Transverse colon (tissue), 3 donors: Measurements from ENCODE around the gene RAD17.

Experiments
- CTCF ChIP-seq, 5 experiments: fragments of 200-600 bp in 3 of 5; fragments of 450-650 bp in 2 of 5; sonication (generic) in 3 of 5; IDR thresholded peaks; 1 replicate in 2 of 5; 2 replicates in 3 of 5; pipeline ENCODE4 v1.5.1; 2016 to 2017; ENCODE audit warnings: antibody characterized with exemption in 5 of 5, inconsistent platforms in 3 of 5, mild to moderate bottlenecking in 2 of 5, moderate library complexity in 1 of 5
- POLR2A ChIP-seq: fragments of 450-650 bp; IDR thresholded peaks from one replicate; pipeline ENCODE4 v1.6.1; 2016; ENCODE audit warnings: antibody characterized with exemption, mild to moderate bottlenecking, moderate library complexity

GRCh38 chr5:69359699-69360098 lies 9.9 kb upstream of the RAD17 start:
- TF ChIP-seq CTCF (IDR thresholded peaks at IDR 0.05) (no peak), POLR2A (no peak)
